GM12878 (cell line): ENCODE data around the gene CARD10.

Experiments
- CEBPB ChIP-seq, 2 experiments: fragments of 150-350 bp in 1 of 2; IDR thresholded peaks; 2 replicates each; pipeline ENCODE4 v1.6.1; 2012 to 2014; ENCODE audit warnings: low read depth in 2 of 2, low read length in 2 of 2, borderline replicate concordance in 1 of 2, inconsistent platforms in 1 of 2
- EGR1 ChIP-seq, 2 experiments: IDR thresholded peaks; 1 replicate in 1 of 2; 2 replicates in 1 of 2; pipeline ENCODE4 v1.6.1; 2011 to 2012; ENCODE audit warnings: low read depth in 2 of 2, low read length in 2 of 2, borderline replicate concordance in 1 of 2, mild to moderate bottlenecking in 1 of 2, moderate library complexity in 1 of 2
- EP300 ChIP-seq, 2 experiments: fragments of 150-350 bp in 1 of 2; IDR thresholded peaks; 2 replicates each; pipeline ENCODE4 v1.6.1; 2011 to 2012; ENCODE audit warnings: low read depth in 2 of 2, low read length in 2 of 2, borderline replicate concordance in 1 of 2, improper control_type of control experiment in 1 of 2, inconsistent platforms in 1 of 2; ENCODE audit not compliant: control insufficient read depth in 1 of 2
- FOXM1 ChIP-seq: IDR thresholded peaks from 2 replicates; pipeline ENCODE4 v1.6.1; 2012; ENCODE audit warnings: low read depth, mild to moderate bottlenecking, inconsistent platforms, low read length, moderate library complexity
- JUND ChIP-seq: IDR thresholded peaks from 2 replicates; pipeline ENCODE4 v1.6.1; 2012; ENCODE audit warnings: low read depth, mild to moderate bottlenecking, low read length, improper control_type of control experiment, moderate library complexity
- SIN3A ChIP-seq: IDR thresholded peaks from 2 replicates; pipeline ENCODE4 v1.6.1; 2012; ENCODE audit warnings: low read depth, low read length, improper control_type of control experiment
- YY1 ChIP-seq: IDR thresholded peaks from 2 replicates; pipeline ENCODE4 v1.6.1; 2011; ENCODE audit warnings: low read depth, mild to moderate bottlenecking, low read length
- TF ChIP-seq, protein P1 (sequence below), 3 experiments: IDR thresholded peaks in 2 of 3; conservative IDR thresholded peaks in 1 of 3; 2 replicates each; pipeline ENCODE4 v1.5.1; 2011; ENCODE audit warnings: low read depth in 3 of 3, low read length in 3 of 3, mild to moderate bottlenecking in 3 of 3, control low read depth in 2 of 3, moderate library complexity in 2 of 3, inconsistent platforms in 1 of 3, mixed read lengths in 1 of 3; ENCODE audit not compliant: control insufficient read depth in 2 of 3, insufficient read depth in 1 of 3; ENCODE audit errors: extremely low read depth in 1 of 3
- TF ChIP-seq, protein P2 (sequence below): fragments of 450-650 bp; IDR thresholded peaks from 2 replicates; pipeline ENCODE4 v1.6.1; 2016; ENCODE audit warnings: mild to moderate bottlenecking

DNA sequence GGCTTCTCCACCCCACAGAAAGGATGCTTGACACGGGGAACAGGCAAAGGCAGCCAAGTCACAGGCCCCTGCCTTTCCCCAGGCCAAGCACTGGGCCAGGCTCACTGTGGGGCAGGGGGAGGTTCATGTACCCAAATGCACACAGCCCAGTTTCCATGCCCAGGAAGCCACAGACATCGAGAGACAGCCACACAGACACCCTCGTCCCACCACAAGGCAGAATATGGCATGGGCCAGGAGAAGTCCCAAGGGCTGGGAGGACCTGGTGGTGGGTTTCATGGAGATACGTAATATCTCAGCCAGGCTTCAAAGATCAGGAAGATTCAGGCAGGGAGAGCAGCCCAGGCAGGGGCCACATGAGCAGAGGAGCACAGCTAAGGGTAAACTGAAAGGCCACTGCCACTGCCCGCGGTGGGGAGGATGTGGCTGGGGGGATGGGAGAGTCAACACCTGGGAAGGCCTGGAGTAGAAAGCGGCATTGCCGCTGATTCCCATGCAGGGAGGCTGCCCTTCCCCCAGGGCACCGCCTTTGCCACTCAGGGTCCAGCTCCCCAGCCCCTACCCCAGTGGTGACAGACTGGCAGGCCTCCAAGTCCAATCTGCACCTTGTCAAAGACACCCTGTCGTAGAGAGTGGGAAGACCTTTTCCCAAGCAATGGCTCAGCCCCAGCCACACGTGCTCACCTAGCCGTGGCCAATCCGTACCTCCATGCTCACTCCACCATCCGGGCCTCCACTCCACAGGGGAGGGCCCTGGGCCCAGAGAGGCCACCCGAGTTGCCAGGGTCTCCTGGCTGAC is 30.7 kb downstream of the CARD10 start:
- no peak for TF ChIP-seq YY1
- no peak for TF ChIP-seq FOXM1
- no peak for TF ChIP-seq SIN3A
- TF ChIP-seq EP300 (IDR thresholded peaks at IDR 0.05; ENCODE audit: borderline replicate concordance in 1 of 2, control insufficient read depth in 1 of 2, low read depth in 2 of 2, low read length in 2 of 2) = no peak
- TF ChIP-seq CEBPB (IDR thresholded peaks at IDR 0.05; ENCODE audit: borderline replicate concordance in 1 of 2, low read depth in 2 of 2, low read length in 2 of 2) = no peak
- TF ChIP-seq, protein P1, sequence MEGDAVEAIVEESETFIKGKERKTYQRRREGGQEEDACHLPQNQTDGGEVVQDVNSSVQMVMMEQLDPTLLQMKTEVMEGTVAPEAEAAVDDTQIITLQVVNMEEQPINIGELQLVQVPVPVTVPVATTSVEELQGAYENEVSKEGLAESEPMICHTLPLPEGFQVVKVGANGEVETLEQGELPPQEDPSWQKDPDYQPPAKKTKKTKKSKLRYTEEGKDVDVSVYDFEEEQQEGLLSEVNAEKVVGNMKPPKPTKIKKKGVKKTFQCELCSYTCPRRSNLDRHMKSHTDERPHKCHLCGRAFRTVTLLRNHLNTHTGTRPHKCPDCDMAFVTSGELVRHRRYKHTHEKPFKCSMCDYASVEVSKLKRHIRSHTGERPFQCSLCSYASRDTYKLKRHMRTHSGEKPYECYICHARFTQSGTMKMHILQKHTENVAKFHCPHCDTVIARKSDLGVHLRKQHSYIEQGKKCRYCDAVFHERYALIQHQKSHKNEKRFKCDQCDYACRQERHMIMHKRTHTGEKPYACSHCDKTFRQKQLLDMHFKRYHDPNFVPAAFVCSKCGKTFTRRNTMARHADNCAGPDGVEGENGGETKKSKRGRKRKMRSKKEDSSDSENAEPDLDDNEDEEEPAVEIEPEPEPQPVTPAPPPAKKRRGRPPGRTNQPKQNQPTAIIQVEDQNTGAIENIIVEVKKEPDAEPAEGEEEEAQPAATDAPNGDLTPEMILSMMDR (IDR thresholded peaks at IDR 0.05 in 2 of 3, conservative IDR thresholded peaks at IDR 0.05 in 1 of 3; ENCODE audit: control insufficient read depth in 2 of 3, extremely low read depth in 1 of 3, insufficient read depth in 1 of 3, low read depth in 3 of 3, low read length in 3 of 3) = no peak
- TF ChIP-seq, protein P2, sequence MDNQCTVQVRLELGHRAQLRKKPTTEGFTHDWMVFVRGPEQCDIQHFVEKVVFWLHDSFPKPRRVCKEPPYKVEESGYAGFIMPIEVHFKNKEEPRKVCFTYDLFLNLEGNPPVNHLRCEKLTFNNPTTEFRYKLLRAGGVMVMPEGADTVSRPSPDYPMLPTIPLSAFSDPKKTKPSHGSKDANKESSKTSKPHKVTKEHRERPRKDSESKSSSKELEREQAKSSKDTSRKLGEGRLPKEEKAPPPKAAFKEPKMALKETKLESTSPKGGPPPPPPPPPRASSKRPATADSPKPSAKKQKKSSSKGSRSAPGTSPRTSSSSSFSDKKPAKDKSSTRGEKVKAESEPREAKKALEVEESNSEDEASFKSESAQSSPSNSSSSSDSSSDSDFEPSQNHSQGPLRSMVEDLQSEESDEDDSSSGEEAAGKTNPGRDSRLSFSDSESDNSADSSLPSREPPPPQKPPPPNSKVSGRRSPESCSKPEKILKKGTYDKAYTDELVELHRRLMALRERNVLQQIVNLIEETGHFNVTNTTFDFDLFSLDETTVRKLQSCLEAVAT = no peak
- no peak for TF ChIP-seq EGR1 (IDR thresholded peaks at IDR 0.05; ENCODE audit: borderline replicate concordance in 1 of 2, low read depth in 2 of 2, low read length in 2 of 2)
- TF ChIP-seq JUND = no peak
